Activated B cell treated with CpG ODN at 0.5 μM for 24 hours (primary cell): ENCODE results near the gene ACSS3. TPM values are rescaled to one million over a fixed set of nuclear protein-coding genes. Genes with fewer than 3 reads are reported as not detected.

Experiments used
- ATAC-seq: fragments of 200-7000 bp; cut with Tn5 transposase; one replicate; pipeline ENCODE4 v1.10.0; 2021; ENCODE audit warnings: low read depth, mild to moderate bottlenecking, moderate library complexity
- CTCF ChIA-PET: fragments of 350-600 bp; sonication (Branson Sonifier 250); formaldehyde crosslinking; loops from one replicate; lab custom pipeline; 2021; ENCODE audit warnings: antibody characterized with exemption; lab: Charles Lee
- POLR2A ChIA-PET: fragments of 350-600 bp; sonication (Branson Sonifier 250); formaldehyde crosslinking; loops from one replicate; lab custom pipeline; 2021; ENCODE audit warnings: antibody characterized with exemption; lab: Charles Lee
- DNase-seq: peaks from one replicate; pipeline ENCODE4 v3.0.0; 2022
- H3K27ac Mint-ChIP-seq: one replicate; pipeline ENCODE4 v1.8.0; 2020; ENCODE audit warnings: mixed read lengths
- H3K27me3 Mint-ChIP-seq: one replicate; pipeline ENCODE4 v1.8.0; 2021; ENCODE audit warnings: mixed read lengths
- H3K36me3 Mint-ChIP-seq: one replicate; pipeline ENCODE4 v1.8.0; 2021; ENCODE audit warnings: low read depth, mixed read lengths
- H3K4me1 Mint-ChIP-seq: one replicate; pipeline ENCODE4 v1.8.0; 2021; ENCODE audit warnings: mixed read lengths
- H3K4me3 Mint-ChIP-seq: one replicate; pipeline ENCODE4 v1.8.0; 2020; ENCODE audit warnings: mild to moderate bottlenecking, mixed read lengths
- H3K9me3 Mint-ChIP-seq: one replicate; pipeline ENCODE4 v1.8.0; 2020; ENCODE audit warnings: mixed read lengths
- CTCF ChIP-seq: fragments of 200-600 bp; IDR thresholded peaks from one replicate; pipeline ENCODE4 v1.8.0; 2022; ENCODE audit warnings: antibody characterized with exemption, mild to moderate bottlenecking
- intact Hi-C: fragments of 100-400 bp; cut with micrococcal nuclease; formaldehyde crosslinking; loops from one replicate; pipeline ENCODE4 v1.15.1; 2024
- total RNA-seq: library from RNA; stranded (reverse); gene quantifications from 2 replicates; pipeline ENCODE4 v1.2.3, GENCODE V29; 2022

ACSS3 gene
- total RNA-seq, 1 donor from 2014 or later, result not detected

- Mint-ChIP-seq H3K27ac (no peak overlapping the region), H3K36me3 (no peaks in the 10 kb centered on the region), H3K4me1 (no peaks in the 10 kb centered on the region), H3K9me3 (no peaks in the 10 kb centered on the region), H3K27me3 (peaks cover 16% of the 10 kb centered on the region), H3K4me3 (no peak overlapping the region)
- intact Hi-C loops, result no loop called here
- CTCF ChIA-PET, result no interaction called here
- no peak for DNase-seq
- no peak for TF ChIP-seq CTCF
- POLR2A ChIA-PET, result no interaction called here
- no peak for ATAC-seq
Measured at GRCh38 chr12:81080431-81080983, 2.6 kb downstream of the ACSS3 start.

GRCh38 chr12:81081726-81082125, 3.8 kb downstream of the ACSS3 start:
- no peaks in the 10 kb centered on the region for H3K36me3 Mint-ChIP-seq
- H3K9me3 Mint-ChIP-seq, result no peaks in the 10 kb centered on the region
- POLR2A ChIA-PET, result no interaction called here
- DNase-seq, result no peak
- no peak for TF ChIP-seq CTCF
- peaks cover 16% of the 10 kb centered on the region for H3K27me3 Mint-ChIP-seq
- no peak overlapping the region for H3K4me3 Mint-ChIP-seq
- no peaks in the 10 kb centered on the region for H3K4me1 Mint-ChIP-seq
- ATAC-seq, result no peak
- H3K27ac Mint-ChIP-seq, result no peak overlapping the region
- CTCF ChIA-PET, result no interaction called here
- intact Hi-C loops, result no loop called here

- ChIA-PET CTCF (no interaction called here), POLR2A (no interaction called here)
- H3K27me3 Mint-ChIP-seq, result peaks cover 7% of the 10 kb centered on the region
- TF ChIP-seq CTCF, result no peak
- no peak overlapping the region for H3K27ac Mint-ChIP-seq
- no peaks in the 10 kb centered on the region for H3K36me3 Mint-ChIP-seq
- no peak overlapping the region for H3K4me3 Mint-ChIP-seq
- intact Hi-C loops, result no loop called here
- DNase-seq, result no peak
- H3K9me3 Mint-ChIP-seq, result no peaks in the 10 kb centered on the region
- no peaks in the 10 kb centered on the region for H3K4me1 Mint-ChIP-seq
- ATAC-seq, result no peak
Measured at GRCh38 chr12:81083018-81083417, 5.1 kb downstream of the ACSS3 start.

- Mint-ChIP-seq H3K4me1 (no peaks in the 10 kb centered on the region), H3K9me3 (no peaks in the 10 kb centered on the region), H3K4me3 (no peak overlapping the region), H3K36me3 (no peaks in the 10 kb centered on the region), H3K27ac (no peak overlapping the region), H3K27me3 (no peaks in the 10 kb centered on the region)
- no peak for TF ChIP-seq CTCF
- ATAC-seq, result no peak
- intact Hi-C loops, result no loop called here
- CTCF ChIA-PET, result no interaction called here
- POLR2A ChIA-PET, result no interaction called here
- no peak for DNase-seq
Measured at GRCh38 chr12:81083906-81084513, 6.1 kb downstream of the ACSS3 start.

- no peaks in the 10 kb centered on the region for H3K27me3 Mint-ChIP-seq
- DNase-seq, result no peak
- no peak for ATAC-seq
- no peaks in the 10 kb centered on the region for H3K9me3 Mint-ChIP-seq
- CTCF ChIA-PET, result no interaction called here
- intact Hi-C loops, result no loop called here
- POLR2A ChIA-PET, result no interaction called here
- H3K27ac Mint-ChIP-seq, result no peak overlapping the region
- no peak overlapping the region for H3K4me3 Mint-ChIP-seq
- no peaks in the 10 kb centered on the region for H3K4me1 Mint-ChIP-seq
- TF ChIP-seq CTCF, result no peak
- no peaks in the 10 kb centered on the region for H3K36me3 Mint-ChIP-seq
Measured at GRCh38 chr12:81084811-81085350, 7.0 kb downstream of the ACSS3 start.
